SK-N-SH treated with all-trans-retinoic acid at 6 μM for 48 hours (cell line): ENCODE measurements around the gene SHANK1.

Experiments used
- ESRRG ChIP-seq: fragments of 250-450 bp; sonication (Bioruptor Pico); IDR thresholded peaks from 2 replicates; pipeline ENCODE4 v1.6.1; 2021; ENCODE audit warnings: mild to moderate bottlenecking
- ISL1 ChIP-seq: fragments of 250-450 bp; sonication (Bioruptor Pico); IDR thresholded peaks from 2 replicates; pipeline ENCODE4 v2.1.2; 2022; ENCODE audit warnings: mild to moderate bottlenecking, moderate library complexity
- PATZ1 ChIP-seq: fragments of 250-450 bp; sonication (Bioruptor Pico); IDR thresholded peaks from 2 replicates; pipeline ENCODE4 v1.8.0; 2020; ENCODE audit warnings: mild to moderate bottlenecking, moderate library complexity, borderline replicate concordance
- ZC3H10 ChIP-seq: fragments of 250-450 bp; sonication (Bioruptor Pico); IDR thresholded peaks from 2 replicates; pipeline ENCODE4 v1.5.1; 2021; ENCODE audit warnings: mild to moderate bottlenecking, moderate library complexity
- ZNF565 ChIP-seq: fragments of 450-650 bp; formaldehyde crosslinking; conservative IDR thresholded peaks from 2 replicates; pipeline ENCODE4 v1.5.0; 2020; ENCODE audit warnings: low read depth, mild to moderate bottlenecking, moderate library complexity

- no peak for TF ChIP-seq ZC3H10 (CRISPR knock-in tag)
- TF ChIP-seq ESRRG (CRISPR knock-in tag), result no peak
- TF ChIP-seq PATZ1 (CRISPR knock-in tag), result no peak
- TF ChIP-seq ISL1 (CRISPR knock-in tag), result no peak
- TF ChIP-seq ZNF565 (CRISPR knock-in tag), result no peak
These were observed 30.4 kb upstream of the SHANK1 start for GRCh38 chr19:50750010-50750409.
